IPS-NIHi11 (cell line): ENCODE data around the gene DAPK3.
"Not testable (repeated sequence)": the region's sequence is repeated elsewhere in the genome, so short reads cannot be mapped to it uniquely, and the experiment has no call there.

Source experiments
- DNase-seq: peaks from one replicate; pipeline ENCODE4 v3.0.0; 2012; ENCODE audit warnings: mixed read lengths, low spot score

DAPK3 gene

DNA sequence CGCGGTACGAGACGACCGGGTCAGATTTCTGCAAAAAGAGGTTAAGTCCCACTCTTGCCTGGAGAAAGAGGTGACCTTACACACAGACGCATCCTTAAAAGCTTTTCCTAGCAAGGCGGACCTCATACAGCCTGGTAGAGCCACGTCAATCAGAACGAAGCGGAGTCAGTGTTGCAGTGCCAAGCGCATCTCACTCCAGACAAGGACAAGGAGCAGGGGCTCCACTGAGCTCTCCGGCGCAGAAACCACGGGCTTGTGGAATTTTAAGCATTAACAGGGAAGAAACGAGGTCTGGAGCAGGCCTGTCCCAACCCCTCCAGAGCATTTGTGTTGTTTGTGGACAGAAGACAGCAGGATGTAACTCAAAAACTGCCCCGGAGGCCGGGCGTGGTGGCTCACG is 7.2 kb upstream of the DAPK3 start:
- no peak for DNase-seq

DNA sequence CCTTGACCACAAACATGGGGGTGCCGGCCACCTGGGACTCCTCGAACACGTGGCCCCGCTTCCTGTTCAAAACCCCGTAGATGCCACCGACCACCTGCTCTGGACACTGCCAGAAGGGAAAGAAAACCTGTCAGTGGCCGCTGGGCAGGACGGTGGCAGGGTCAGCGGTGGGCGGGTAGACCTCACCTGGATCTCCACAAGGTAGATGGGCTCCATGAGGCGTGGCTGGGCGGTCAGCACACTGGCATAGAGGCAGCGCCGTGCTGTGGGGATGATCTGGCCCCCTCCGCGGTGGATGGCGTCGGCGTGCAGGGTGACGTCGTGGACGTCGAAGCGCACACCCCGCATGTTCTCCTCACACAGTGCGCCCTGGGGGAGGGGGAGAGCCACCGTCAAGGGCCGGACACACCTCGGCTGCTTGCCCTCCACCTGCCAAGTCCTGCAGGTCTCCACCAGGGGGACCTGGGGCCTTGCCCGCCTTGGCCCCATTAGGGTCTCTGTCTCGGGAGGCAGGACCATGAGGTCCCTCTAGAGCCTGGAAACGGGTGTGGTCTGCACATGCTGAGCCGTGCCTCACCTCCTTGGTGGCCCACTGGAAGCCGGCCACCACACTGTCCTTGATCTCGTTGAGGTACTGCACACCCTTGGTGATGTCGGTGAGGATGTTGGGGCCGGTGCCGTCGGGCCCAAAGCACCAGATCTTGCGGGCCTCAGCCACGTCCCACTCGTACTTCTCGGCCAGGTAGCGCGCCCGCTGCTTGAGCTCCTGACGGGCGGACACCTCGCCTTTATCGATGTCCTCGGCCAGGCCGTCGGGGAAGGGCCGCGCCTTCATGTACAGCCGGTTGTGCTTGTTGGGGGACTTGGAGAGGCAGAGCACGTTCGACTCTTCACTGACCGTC is 6.6 kb upstream of the DAPK3 start:
- DNase-seq: peak; percentile 47

DNA sequence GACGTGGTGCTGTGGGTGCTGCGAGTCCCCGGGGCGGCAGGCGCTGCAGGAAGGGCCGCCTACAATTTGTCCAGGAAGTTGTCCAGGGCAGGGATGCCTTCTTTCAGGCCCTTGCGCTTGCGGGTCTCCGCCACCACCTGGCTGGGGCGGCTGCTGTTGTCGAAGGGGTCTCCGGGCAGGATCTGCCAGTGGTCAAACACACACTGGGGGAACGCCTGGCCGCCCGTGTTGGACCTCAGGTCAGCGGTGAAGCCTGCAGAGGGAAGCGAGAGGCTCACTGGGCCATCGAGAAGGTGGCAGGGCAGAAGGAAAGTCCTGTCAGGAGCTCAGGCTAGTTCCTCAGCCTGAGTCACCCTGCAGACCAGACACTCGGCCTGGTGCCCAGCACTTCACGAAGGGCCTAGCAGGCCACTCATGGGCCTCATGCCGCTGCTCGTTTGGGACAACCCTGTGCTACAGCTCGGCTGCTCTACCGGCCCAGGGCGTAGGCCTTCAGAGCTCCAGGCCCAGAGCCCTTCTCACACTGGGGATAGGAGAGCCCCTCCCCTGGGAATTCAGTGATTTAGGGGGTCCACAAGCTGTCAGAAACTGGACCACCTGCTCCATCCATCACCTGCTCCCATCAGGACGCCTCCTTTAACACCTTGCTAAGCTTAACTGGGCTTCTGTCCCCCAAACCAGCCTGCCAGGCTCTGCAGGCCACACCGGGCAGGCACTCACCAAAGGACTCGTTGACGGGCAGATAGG is 5.8 kb upstream of the DAPK3 start:
- peak; percentile 4 for DNase-seq

DNA sequence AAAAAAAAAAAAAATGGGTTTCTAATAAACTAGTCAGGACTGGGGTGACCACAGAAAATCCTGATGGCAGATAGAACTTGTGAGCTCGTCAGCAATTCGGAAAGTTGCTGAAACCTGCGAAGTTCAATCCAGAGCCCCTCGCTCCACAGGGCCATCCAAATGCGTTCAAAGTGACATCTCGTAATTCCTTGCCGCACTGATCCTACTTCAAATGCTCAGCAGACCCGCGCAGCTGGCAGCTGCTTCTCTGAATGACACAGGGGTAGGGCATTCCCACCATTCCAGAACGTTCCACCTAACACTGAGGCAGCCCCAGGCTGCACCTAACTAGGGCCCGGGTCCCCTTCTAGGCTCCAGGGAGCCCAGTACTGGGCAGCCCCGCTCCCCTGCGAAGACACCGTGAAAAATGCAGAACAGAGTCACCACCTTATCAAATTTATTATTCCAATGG is 4.8 kb upstream of the DAPK3 start:
- peak; percentile 3 for DNase-seq

DNA sequence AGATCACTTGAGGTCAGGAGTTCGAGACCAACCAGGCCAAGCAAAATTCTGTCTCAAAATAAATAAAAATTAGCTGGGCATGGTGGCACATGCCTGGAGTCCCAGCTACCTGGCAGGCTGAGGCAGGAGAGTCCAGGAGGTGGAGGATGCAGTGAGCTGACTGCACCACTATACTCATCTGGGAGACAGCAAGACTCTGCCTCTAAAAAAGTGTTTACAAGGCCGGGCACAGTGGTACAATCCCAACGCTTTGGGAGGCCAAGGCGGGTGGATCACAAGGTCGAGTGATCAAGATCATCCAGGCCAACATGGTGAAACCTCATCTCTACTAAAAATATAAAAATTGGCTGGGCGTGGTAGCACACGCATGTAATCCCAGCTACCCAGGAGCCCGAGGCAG is 4.2 kb upstream of the DAPK3 start:
- no peak for DNase-seq

DNA sequence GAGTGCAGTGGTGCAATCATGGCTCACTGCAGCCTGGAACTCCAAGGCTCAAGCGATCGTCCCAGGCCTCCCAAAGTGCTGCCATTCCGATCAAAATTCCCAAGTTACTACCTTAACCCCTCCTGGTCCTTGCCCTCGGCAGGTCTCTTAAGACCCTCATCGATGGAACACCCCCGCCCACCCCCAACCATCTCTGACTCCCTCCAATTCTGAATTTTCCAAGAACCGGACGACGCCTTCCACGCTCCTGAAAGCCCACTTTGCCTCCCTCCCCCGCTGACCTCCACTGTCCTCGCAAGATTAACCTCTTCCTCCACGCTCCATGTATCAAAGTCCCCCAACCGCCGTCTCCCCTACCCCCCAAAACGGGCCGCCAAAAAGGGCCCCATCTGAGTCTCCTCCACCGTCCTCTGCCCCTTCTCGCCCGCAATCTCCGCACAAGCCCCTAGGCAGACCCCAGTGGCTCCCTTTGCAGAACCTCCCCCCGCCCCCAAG is 539 bp downstream of the DAPK3 start:
- DNase-seq: no peak

DNA sequence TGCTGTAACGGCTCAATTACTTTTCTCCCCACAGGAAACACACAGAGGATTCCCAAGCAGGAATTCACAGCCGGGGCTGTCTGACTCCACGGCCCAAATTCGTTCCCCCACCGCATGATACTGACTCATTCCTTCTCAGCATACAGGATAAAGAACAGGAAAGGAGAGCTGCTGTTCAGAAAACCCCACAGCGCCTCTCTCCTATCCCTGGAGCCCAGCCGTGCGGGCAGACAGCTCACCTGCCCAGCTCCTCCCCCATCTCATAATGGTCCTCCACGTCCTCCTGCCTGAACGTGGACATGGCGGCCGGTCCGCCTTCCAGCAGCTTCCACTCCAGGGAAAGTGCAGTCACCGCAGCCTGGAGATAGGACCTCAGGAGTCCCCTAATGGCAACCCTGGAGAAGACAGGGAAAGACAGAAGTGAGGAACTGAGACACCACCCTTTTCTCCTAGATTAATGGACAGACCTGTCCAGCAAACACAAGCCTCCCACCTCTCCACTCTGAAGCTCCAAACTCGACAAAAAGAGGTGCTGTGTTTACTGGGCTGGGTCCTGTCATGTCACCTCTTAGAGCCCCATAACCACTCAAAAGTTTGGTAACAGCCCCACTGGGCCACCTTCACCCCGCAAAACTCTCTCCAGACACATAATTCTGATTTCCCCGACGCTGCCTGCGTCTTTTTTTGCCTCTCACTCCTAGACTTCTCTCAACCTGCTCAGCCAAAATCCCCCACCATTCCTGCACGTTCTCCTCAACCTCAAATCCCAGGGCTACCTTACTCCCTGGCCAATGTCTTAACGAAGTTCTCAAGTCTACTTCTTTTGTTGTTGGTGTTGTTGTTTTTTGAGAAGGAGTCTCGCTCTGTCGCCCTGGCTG is 1.2 kb downstream of the DAPK3 start:
- DNase-seq: no peak

DNA sequence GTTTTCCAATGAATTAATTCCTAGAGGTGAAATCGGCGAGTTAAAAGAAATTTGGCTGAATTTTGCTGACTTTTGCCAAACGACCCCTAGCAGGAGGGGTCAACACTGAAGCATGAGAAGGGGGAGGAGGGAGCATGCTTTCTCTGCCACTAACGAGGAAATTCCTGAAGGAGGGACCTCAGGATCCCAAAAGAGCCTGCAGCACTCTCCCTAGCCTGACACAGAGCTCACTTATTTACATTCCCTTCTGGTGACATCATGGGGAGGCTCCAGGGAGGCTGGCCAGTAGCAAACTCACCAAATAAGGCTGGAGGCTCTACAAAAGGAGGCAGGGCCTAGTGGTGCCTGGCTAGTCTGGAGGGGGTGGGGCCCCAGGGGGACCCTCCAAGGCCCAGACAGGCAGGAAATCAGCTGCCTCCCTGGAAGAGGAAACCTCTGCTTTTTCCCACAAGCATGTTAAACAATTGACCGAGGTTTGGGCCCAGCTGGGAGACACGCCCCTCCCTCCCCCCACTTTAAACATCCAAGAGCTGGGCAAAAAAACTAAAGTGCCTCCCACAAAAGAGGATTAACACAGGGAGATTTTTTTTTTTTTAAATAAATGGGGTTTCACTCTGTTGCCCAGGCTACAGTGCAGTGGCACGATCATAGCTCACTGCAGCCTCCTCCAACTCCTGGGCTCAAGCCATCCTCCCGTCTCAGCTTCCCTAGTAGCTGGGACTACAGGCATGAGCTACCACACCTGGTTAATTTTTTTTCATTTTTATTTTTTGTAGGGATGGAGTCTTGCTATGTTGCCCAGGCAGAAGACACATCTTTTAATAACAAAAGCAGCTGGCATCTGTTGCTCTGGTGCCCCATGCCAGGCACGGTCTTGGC is 2.1 kb downstream of the DAPK3 start:
- DNase-seq: peak; percentile 82

DNA sequence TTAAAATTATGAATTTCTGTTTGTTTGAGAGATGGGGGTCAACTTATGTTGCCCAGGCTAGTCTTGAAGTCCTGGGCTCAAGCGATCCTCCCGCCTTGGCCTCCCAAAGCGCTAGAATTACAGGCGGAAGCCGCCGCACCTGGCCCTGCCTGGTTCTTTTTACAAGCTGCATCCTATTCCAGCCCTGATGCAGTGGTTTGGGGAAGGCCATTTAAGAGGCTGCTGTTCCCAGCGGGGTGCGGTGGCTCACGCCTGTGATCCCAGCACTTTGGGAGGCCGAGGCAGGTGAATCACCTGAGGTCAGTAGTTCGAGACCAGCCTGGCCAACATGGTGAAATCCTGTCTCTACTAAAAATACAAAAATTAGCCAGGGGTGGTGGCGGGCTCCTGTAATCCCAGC is 2.9 kb downstream of the DAPK3 start:
- not testable (repeated sequence) for DNase-seq

DNA sequence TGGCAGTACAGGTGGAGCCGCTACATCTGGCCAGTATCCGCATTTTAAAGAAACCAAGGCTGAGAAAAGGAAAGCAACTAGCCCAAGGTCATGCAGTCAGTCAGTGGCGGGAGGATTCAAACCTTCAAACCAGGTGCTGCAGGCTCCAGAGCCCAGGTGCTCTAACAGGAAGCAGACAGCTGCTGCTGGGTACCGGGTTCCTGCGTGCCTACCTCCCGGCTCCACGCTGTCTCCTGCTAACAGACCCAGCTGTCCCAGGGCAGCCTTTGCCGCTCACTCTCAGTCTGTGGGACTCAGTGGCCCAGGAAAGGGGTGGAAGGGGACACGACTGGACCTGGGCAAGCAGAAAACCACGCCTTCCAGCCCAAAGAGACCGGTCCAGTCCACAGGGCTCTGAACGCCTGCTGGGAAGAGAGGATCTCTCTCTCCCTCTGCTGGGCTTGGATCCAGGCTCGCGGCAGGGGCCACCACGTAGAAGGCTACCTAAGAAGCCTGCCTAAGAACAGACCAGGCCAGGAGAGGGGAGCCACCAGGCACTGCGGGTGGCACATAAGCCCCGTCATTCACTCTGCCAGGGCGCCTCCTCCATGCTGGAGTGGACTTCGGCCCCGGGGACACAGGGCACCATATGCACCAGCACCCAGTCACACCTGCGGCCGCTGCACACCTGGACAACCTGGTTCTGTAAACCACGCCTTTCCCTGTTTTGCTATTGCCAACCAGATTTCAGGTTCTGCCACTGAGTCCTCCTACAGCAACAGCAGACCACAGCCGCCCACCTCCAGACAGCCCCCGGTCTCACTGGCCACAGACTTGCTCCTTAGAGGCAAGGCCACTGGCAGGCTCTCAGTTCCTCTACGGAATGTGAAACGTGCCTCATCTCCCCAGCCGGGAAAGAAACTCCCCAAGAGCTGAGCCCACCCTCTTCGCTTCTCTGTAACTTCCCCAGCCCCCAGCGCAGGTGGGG is 4.6 kb downstream of the DAPK3 start:
- no peak for DNase-seq

DNA sequence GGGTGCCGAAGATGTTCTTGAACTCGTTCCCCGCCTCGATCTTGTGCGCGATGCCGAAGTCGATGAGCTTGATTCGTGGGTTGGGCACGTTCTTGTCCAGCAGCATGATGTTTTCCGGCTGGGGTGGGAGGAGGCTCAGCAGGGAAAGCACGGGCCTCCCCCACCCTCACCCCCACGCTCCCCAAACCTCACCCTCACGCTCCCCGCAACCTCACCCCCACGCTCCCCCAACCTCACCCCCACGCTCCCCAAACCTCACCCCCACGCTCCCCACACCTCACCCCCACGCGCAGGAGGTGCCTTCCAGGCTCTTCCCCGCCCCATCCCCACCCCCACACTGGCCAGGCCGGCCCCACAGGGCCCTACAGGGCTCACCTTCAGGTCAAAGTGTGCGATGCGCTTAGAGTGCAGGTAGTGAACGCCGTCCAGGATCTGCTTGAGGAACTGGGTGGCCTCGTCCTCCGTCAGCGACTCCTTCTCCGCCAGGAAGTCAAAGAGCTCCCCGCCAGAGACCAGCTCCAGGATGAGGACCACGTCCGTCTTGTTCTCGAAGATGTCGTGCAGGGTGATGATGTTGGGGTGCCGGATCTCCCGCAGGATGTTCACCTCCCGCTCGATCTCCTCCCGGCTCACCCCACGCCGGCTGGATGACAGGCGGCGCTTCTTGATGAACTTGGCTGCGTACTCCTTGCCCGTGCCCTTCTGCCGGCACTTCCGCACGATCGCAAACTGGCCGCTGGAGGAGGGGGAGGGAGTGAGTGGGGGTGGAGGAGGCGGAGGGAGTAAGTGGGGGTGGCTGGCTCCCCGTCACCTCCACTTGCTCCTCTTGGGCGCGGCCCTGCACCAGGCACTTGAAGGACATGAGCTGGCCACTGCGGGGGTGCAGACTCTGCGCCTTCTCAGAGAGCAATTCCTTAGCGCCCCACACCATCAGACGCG is 6.4 kb downstream of the DAPK3 start:
- no peak for DNase-seq

DNA sequence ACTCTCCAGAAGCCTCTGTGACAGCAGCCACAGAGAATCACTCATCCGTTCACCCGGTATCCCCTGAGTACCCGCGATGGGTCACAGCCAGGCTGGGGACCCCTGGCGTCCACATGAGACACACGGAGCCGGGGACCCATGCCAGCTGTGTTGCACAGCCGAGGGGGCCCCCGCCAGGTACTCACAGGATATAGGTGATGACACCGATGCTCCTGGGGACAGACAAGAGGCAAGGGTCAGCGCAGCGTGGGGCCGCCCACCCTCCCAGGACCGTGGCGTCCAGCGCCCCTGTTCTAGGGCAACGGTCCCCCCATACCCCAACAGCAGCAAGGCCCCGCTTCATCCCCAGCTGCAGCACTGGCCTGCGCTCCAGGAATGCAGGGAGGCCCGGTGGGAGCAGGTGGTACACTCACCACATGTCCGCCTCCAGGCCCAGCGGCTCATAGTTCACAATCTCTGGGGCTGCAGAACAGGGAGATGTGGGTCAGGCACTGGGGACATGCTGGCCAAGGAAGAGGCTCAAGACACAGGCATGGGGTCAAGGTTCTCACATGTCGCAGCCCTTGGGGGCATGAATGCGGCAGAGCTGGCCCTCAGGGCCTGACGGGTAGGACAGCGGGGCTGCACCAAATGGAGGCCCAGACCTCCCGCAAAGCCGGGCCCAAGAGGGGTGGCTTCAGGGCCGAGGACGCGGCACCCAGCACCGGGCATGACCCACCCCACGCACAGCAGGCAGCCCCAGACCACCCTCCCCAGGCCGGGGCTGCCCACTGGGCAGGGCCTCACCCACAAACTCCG is 7.2 kb downstream of the DAPK3 start:
- DNase-seq: no peak

DNA sequence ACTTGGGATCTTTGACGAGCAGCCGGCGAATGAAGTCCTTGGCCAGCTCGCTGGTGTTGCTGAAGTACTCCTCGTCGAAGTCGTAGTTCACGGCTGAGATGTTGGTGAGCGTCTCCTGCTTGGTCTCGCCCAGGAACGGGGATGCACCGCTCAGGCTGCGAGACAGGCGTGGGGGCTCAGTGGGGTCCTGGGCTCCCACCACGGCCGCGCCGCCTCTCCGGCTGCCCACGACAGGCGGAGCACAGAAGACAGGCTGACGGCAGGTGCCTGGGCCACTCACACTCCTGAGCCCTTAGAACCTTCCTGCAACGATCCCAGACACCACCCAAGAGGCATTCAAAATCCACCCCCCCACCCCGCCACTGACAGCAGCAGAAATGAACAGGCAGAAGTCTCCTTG is 9.9 kb downstream of the DAPK3 start:
- DNase-seq: no peak

DNA sequence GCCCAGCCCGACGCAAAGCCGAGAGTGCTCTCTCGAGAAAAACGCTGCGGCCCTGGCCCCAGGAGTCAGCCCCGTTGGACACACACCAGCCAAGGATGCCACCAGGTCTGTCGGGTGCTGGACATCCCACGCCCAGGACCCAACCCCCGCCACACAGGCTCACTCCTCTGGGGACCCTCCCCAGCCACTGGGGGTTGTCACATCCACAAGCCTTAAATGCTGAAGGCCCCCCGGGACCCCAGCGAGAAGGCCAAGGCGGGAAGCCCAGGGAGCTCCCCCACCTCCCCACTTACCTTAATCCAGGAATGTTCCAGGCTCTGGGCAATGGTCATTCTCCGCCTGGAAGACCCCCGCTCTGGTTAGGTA is 11.2 kb downstream of the DAPK3 start:
- no peak for DNase-seq

DNA sequence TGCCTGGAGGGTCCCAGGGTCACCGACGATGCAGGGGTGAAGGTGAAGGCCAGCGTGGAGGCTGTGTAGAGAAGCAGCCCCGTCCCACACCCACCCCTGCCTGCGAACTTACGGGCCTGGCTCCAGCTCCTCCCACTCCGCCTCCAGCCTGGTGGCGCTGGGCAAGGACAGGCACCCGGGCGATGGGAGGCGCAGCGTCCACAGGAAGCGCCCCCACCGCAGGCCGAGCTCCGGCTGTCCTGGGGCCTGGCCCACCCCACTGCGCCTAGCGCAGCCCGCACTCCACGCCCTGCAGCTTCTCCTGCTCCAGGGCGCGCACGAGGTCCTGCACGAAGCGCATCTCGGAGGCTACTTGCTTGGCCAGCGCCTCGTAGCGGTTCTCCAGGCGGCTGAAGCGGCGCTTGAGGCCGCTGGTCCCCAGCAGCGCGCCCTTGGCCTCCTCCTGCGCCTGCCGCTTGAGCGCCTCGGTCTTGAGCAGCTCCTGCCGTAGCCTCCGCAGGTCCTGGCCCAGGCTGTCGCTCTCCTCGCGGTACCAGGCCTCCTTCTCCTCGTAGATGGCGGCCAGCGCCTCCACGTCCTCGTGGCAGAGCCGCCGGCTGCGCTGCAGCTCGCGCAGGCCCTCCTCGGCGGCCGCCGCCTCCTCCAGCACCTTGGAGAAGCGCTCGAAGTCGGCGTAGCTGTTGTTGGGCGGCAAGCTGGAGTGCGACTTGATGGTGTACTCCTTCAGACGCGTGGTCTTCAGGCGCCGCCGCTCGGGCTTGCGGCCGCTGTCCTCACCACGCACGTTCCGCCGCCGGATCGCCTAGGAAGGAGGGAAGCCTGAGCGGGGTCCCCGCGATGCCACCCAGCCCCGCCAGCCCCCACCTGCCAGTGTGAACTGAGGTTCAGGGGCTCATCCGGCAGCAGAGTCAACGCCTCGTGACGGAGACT is 11.8 kb downstream of the DAPK3 start:
- DNase-seq: no peak

DNA sequence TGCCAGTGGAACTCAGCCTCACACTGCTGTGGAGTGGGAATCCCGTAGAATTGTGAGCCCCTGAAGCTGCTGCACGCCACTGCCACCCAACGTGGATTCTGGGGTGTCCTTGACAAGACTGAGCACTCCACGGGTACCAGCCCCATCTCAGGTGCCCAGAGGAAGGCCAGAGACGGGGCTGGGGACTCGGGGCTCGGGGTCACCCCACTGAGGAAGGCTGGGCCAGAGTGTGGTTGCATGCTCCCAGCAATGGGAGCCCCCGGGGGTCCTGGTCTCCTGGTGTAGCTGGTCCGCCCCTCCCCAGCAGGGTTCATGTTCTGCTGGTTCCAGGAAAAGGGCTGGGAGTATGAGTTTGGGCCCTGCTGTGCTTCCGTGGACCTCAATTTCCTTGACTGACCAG is 15.2 kb downstream of the DAPK3 start:
- DNase-seq: no peak

DNA sequence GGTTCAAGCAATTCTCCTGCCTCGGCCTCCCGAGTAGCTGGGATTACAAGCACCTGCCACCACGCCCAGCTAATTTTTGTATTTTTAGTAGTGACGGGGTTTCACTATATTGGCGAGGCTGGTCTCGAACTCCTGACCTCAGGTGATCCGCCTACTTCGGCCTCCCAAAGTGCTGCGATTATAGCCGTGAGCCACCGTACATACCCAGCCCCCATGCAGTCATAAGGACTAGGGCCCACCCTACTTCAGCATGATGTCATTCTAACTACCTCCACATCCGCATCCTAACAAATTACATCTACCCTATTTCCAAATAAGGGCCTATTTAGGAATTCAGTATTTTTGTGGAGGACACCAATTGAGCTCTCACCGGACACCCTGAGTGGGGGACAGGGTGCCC is 15.6 kb downstream of the DAPK3 start:
- DNase-seq: not testable (repeated sequence)
